ENCODE results near the gene PDZD2. TPM values are rescaled to one million over a fixed set of nuclear protein-coding genes. Genes with fewer than 3 reads are reported as not detected.

PDZD2 gene
- polyA plus RNA-seq, 1 donor from 2014 or later = 3.1 TPM

- H3K4me2 ChIP-seq (ENCODE audit: low read length) = no peak overlapping the region
- no peak overlapping the region for H3K4me3 ChIP-seq (ENCODE audit: low read length)
- H3F3A ChIP-seq (ENCODE audit: insufficient read depth, low read length, poor library complexity, severe bottlenecking) = no peaks in the 10 kb centered on the region
- no peaks in the 10 kb centered on the region for H3K9me3 ChIP-seq (ENCODE audit: low read length)
- no peak overlapping the region for H3K9ac ChIP-seq (ENCODE audit: low read length)
- no peaks in the 10 kb centered on the region for H3K79me2 ChIP-seq (replicated peaks; ENCODE audit: insufficient read depth, low read length)
- H2AFZ ChIP-seq (ENCODE audit: low read depth, low read length) = no peak overlapping the region
- no peak for TF ChIP-seq CTCF (IDR thresholded peaks at IDR 0.05; ENCODE audit: poor library complexity, severe bottlenecking)
- TF ChIP-seq EP300 (conservative IDR thresholded peaks at IDR 0.05; ENCODE audit: poor library complexity, severe bottlenecking) = no peak
- TF ChIP-seq MXI1 (conservative IDR thresholded peaks at IDR 0.05; ENCODE audit: poor library complexity, severe bottlenecking) = no peak
- TF ChIP-seq TAF1 (IDR thresholded peaks at IDR 0.05; ENCODE audit: low read depth) = no peak
- TF ChIP-seq RAD21 (conservative IDR thresholded peaks at IDR 0.05) = no peak
- H3K36me3 ChIP-seq (ENCODE audit: insufficient read depth, low read length) = no peaks in the 10 kb centered on the region
- H3K27me3 ChIP-seq (ENCODE audit: insufficient read depth, low read depth, low read length) = no peaks in the 10 kb centered on the region
- H3K9me2 ChIP-seq (ENCODE audit: insufficient read depth, low read length) = no peaks in the 10 kb centered on the region
- no peak overlapping the region for H3K27ac ChIP-seq (ENCODE audit: low read length)
- no peaks in the 10 kb centered on the region for H4K20me1 ChIP-seq (ENCODE audit: insufficient read depth)
These were observed 176.4 kb downstream of the PDZD2 start for GRCh38 chr5:31815376-31815775.

GRCh38 chr5:31819926-31820516, 181.1 kb downstream of the PDZD2 start:
- no peaks in the 10 kb centered on the region for H4K20me1 ChIP-seq (ENCODE audit: insufficient read depth)
- no peaks in the 10 kb centered on the region for H3K27me3 ChIP-seq (ENCODE audit: insufficient read depth, low read depth, low read length)
- no peak overlapping the region for H3K4me3 ChIP-seq (ENCODE audit: low read length)
- TF ChIP-seq MXI1 (conservative IDR thresholded peaks at IDR 0.05; ENCODE audit: poor library complexity, severe bottlenecking) = no peak
- TF ChIP-seq POLR2AphosphoS5 (IDR thresholded peaks at IDR 0.05) = no peak
- no peak for TF ChIP-seq EP300 (conservative IDR thresholded peaks at IDR 0.05; ENCODE audit: poor library complexity, severe bottlenecking)
- no peak for TF ChIP-seq SMC3 (conservative IDR thresholded peaks at IDR 0.05; ENCODE audit: poor library complexity)
- no peak for TF ChIP-seq CTCF (IDR thresholded peaks at IDR 0.05; ENCODE audit: poor library complexity, severe bottlenecking)
- TF ChIP-seq RAD21 (conservative IDR thresholded peaks at IDR 0.05) = no peak
- no peak for TF ChIP-seq EZH2 (IDR thresholded peaks at IDR 0.05; ENCODE audit: borderline replicate concordance, insufficient read depth, low read length, poor library complexity, severe bottlenecking)
- no peak for TF ChIP-seq REST (IDR thresholded peaks at IDR 0.05; ENCODE audit: borderline replicate concordance)
- TF ChIP-seq TAF1 (IDR thresholded peaks at IDR 0.05; ENCODE audit: low read depth) = no peak
- H3K27ac ChIP-seq (ENCODE audit: low read length) = no peak overlapping the region
- no peak overlapping the region for H3K4me2 ChIP-seq (ENCODE audit: low read length)
- no peak overlapping the region for H2AFZ ChIP-seq (ENCODE audit: low read depth, low read length)
- H3F3A ChIP-seq (ENCODE audit: insufficient read depth, low read length, poor library complexity, severe bottlenecking) = no peaks in the 10 kb centered on the region
- no peaks in the 10 kb centered on the region for H3K79me2 ChIP-seq (replicated peaks; ENCODE audit: insufficient read depth, low read length)
- no peak overlapping the region for H3K9ac ChIP-seq (ENCODE audit: low read length)
- H3K9me2 ChIP-seq (ENCODE audit: insufficient read depth, low read length) = no peaks in the 10 kb centered on the region
- no peaks in the 10 kb centered on the region for H3K9me3 ChIP-seq (ENCODE audit: low read length)
- H3K36me3 ChIP-seq (ENCODE audit: insufficient read depth, low read length) = no peaks in the 10 kb centered on the region
